ENCODE results near the gene SCO1.

The SCO1 gene

GRCh38 chr17:10626390-10626789 is 70.9 kb downstream of the SCO1 start:
- no peak overlapping the region for H3K4me3 ChIP-seq (ENCODE audit: low read depth, low read length)
- no peak for TF ChIP-seq CTCF (IDR thresholded peaks at IDR 0.05; ENCODE audit: low read depth, low read length)
- in situ Hi-C loops (cut with HindIII; ENCODE audit: low sequenced_read_pairs), result no loop called here
- DNase-seq (ENCODE audit: low read depth, low spot score), result no peak

- DNase-seq (ENCODE audit: low read depth, low spot score), result no peak
- in situ Hi-C loops (cut with HindIII; ENCODE audit: low sequenced_read_pairs), result no loop called here
- no peak overlapping the region for H3K4me3 ChIP-seq (ENCODE audit: low read depth, low read length)
- no peak for TF ChIP-seq CTCF (IDR thresholded peaks at IDR 0.05; ENCODE audit: low read depth, low read length)
These were observed 72.4 kb downstream of the SCO1 start for GRCh38 chr17:10624969-10625368.

GRCh38 chr17:10623737-10624338 is 73.5 kb downstream of the SCO1 start:
- in situ Hi-C loops (cut with HindIII; ENCODE audit: low sequenced_read_pairs), result no loop called here
- H3K4me3 ChIP-seq (ENCODE audit: low read depth, low read length), result no peak overlapping the region
- DNase-seq (ENCODE audit: low read depth, low spot score), result no peak
- no peak for TF ChIP-seq CTCF (IDR thresholded peaks at IDR 0.05; ENCODE audit: low read depth, low read length)

- H3K4me3 ChIP-seq (ENCODE audit: low read depth, low read length), result no peak overlapping the region
- in situ Hi-C loops (cut with HindIII; ENCODE audit: low sequenced_read_pairs), result no loop called here
- DNase-seq (ENCODE audit: low read depth, low spot score), result no peak
- no peak for TF ChIP-seq CTCF (IDR thresholded peaks at IDR 0.05; ENCODE audit: low read depth, low read length)
These were observed 74.5 kb downstream of the SCO1 start for GRCh38 chr17:10622617-10623485.
